GM12878 (cell line): ENCODE data around the gene RMI2. TPM values are rescaled to one million over a fixed set of nuclear protein-coding genes. Genes with fewer than 3 reads are reported as not detected.

Experiments
- ATAC-seq: fragments of 200-7000 bp; cut with Tn5 transposase; 3 replicates; pipeline ENCODE4 v1.9.1; 2020; ENCODE audit warnings: mild to moderate bottlenecking, moderate library complexity
- BruUV-seq: library from RNA; stranded (reverse); fragments of 400-500 nt; replicated peaks from 2 replicates; lab custom pipeline; 2021; lab: Mats Ljungman, UMichigan
- CTCF ChIA-PET: fragments of 300-600 bp; sonication (Branson Sonifier 250); formaldehyde crosslinking; extraction: SDS; loops from one replicate; lab custom pipeline; 2021; ENCODE audit warnings: inconsistent platforms; lab: Yijun Ruan, JAX
- POLR2A ChIA-PET: fragments of 350-600 bp; formaldehyde crosslinking; extraction: SDS; loops from one replicate; lab custom pipeline; 2021; ENCODE audit warnings: inconsistent platforms; lab: Charles Lee
- RAD21 ChIA-PET: fragments of 300-600 bp; sonication (Branson Sonifier 250); formaldehyde crosslinking; loops from one replicate; lab custom pipeline; 2023; ENCODE audit warnings: antibody characterized with exemption; ENCODE audit not compliant: unreplicated experiment; lab: Charles Lee
- SMC1A ChIA-PET: fragments of 300-600 bp; sonication (Branson Sonifier 250); formaldehyde crosslinking; loops from one replicate; lab custom pipeline; 2023; ENCODE audit not compliant: unreplicated experiment, uncharacterized antibody; lab: Charles Lee
- DNase-seq: peaks from one replicate; pipeline ENCODE4 v3.0.0-alpha.2; 2011; ENCODE audit warnings: low read depth, low spot score
- FAIRE-seq: peaks from 3 replicates; lab custom pipeline; 2011; peaks lifted over from hg19 to GRCh38; lab: Jason Lieb, UNC
- H2AFZ ChIP-seq: 2 replicates; pipeline ENCODE4 v1.6.0; 2011; ENCODE audit warnings: low read depth, low read length, control low read depth; ENCODE audit not compliant: control insufficient read depth
- H3K27ac ChIP-seq: 2 replicates; pipeline ENCODE4 v1.5.1; 2011; ENCODE audit warnings: control low read depth; ENCODE audit not compliant: control insufficient read depth, insufficient read depth
- H3K27me3 ChIP-seq, 2 experiments: replicated peaks in 1 of 2; 2 replicates each; pipeline versions ENCODE4 v1.6.0 to v1.6.1; 2011; ENCODE audit warnings: low read length in 1 of 2; ENCODE audit not compliant: control insufficient read depth in 2 of 2, insufficient read depth in 2 of 2
- H3K36me3 ChIP-seq, 2 experiments: 2 replicates each; pipeline ENCODE4 v1.5.1; 2011; ENCODE audit warnings: low read length in 1 of 2; ENCODE audit not compliant: control insufficient read depth in 2 of 2, insufficient read depth in 2 of 2
- H3K4me1 ChIP-seq: 2 replicates; pipeline ENCODE4 v1.6.1; 2011; ENCODE audit warnings: mild to moderate bottlenecking, low read length, moderate library complexity, mixed read lengths; ENCODE audit not compliant: control insufficient read depth, insufficient read depth
- H3K4me2 ChIP-seq: 2 replicates; pipeline ENCODE4 v1.6.0; 2011; ENCODE audit warnings: control low read depth; ENCODE audit not compliant: control insufficient read depth, insufficient read depth
- H3K4me3 ChIP-seq: fragments of 200-600 bp; sonication (generic); 2 replicates; pipeline ENCODE4 v1.5.1; 2016
- H3K79me2 ChIP-seq: 2 replicates; pipeline ENCODE4 v1.6.0; 2011; ENCODE audit warnings: low read length; ENCODE audit not compliant: control insufficient read depth, insufficient read depth
- H3K9ac ChIP-seq: 2 replicates; pipeline ENCODE4 v1.8.0; 2011; ENCODE audit warnings: low read length, control low read depth, mixed read lengths; ENCODE audit not compliant: control insufficient read depth, insufficient read depth
- H3K9me3 ChIP-seq: replicated peaks from 3 replicates; pipeline ENCODE4 v1.5.1; 2011; ENCODE audit warnings: mild to moderate bottlenecking, low read length; ENCODE audit not compliant: control insufficient read depth, insufficient read depth
- H4K20me1 ChIP-seq: 2 replicates; pipeline ENCODE4 v1.6.0; 2011; ENCODE audit not compliant: control insufficient read depth, insufficient read depth
- ATF7 ChIP-seq: fragments of 450-650 bp; IDR thresholded peaks from 2 replicates; pipeline ENCODE4 v1.6.1; 2016; ENCODE audit warnings: low read depth, mild to moderate bottlenecking
- BMI1 ChIP-seq: fragments of 450-650 bp; IDR thresholded peaks from 2 replicates; pipeline ENCODE4 v1.6.1; 2016; ENCODE audit warnings: mild to moderate bottlenecking, moderate library complexity, borderline replicate concordance
- EED ChIP-seq: sonication (generic); IDR thresholded peaks from 2 replicates; pipeline ENCODE4 v1.6.1; 2016; ENCODE audit warnings: antibody characterized with exemption, low read depth
- EP300 ChIP-seq, 2 experiments: fragments of 150-350 bp in 1 of 2; IDR thresholded peaks; 2 replicates each; pipeline ENCODE4 v1.6.1; 2011 to 2012; ENCODE audit warnings: low read depth in 2 of 2, low read length in 2 of 2, borderline replicate concordance in 1 of 2, improper control_type of control experiment in 1 of 2, inconsistent platforms in 1 of 2; ENCODE audit not compliant: control insufficient read depth in 1 of 2
- IKZF2 ChIP-seq, 2 experiments: fragments of 450-650 bp; IDR thresholded peaks; 2 replicates each; pipeline ENCODE4 v1.6.1; 2017; ENCODE audit warnings: mild to moderate bottlenecking in 2 of 2, moderate library complexity in 2 of 2
- MEF2B ChIP-seq: fragments of 450-650 bp; IDR thresholded peaks from 2 replicates; pipeline ENCODE4 v1.6.1; 2018; ENCODE audit warnings: mild to moderate bottlenecking, moderate library complexity; ENCODE audit not compliant: partially characterized antibody, poor library complexity, severe bottlenecking
- MYC ChIP-seq: IDR thresholded peaks from 2 replicates; pipeline ENCODE4 v1.6.1; 2011; ENCODE audit warnings: mild to moderate bottlenecking, low read length, moderate library complexity, inconsistent platforms; ENCODE audit not compliant: insufficient read depth, insufficient replicate concordance, insufficient read length, severe bottlenecking
- POLR2A ChIP-seq: IDR thresholded peaks from 2 replicates; pipeline ENCODE4 v1.6.1; 2011; ENCODE audit warnings: low read depth, mild to moderate bottlenecking, low read length
- POU2F2 ChIP-seq: IDR thresholded peaks from 3 replicates; pipeline ENCODE4 v1.6.1; 2011; ENCODE audit warnings: low read depth, mild to moderate bottlenecking, low read length, borderline replicate concordance
- RAD51 ChIP-seq: fragments of 450-650 bp; IDR thresholded peaks from 2 replicates; pipeline ENCODE4 v1.6.1; 2016; ENCODE audit warnings: moderate library complexity, mild to moderate bottlenecking, inconsistent platforms
- RELB ChIP-seq: fragments of 450-650 bp; IDR thresholded peaks from 2 replicates; pipeline ENCODE4 v1.6.1; 2017; ENCODE audit warnings: low read depth, mild to moderate bottlenecking, moderate library complexity
- SMARCA5 ChIP-seq: fragments of 450-650 bp; IDR thresholded peaks from 2 replicates; pipeline ENCODE4 v1.6.1; 2017; ENCODE audit warnings: mild to moderate bottlenecking
- WGBS: methylation state at CpG from one replicate; pipeline ENCODE4 v1.1.6; 2016; ENCODE audit warnings: low lambda C conversion rate; ENCODE audit not compliant: insufficient replicate concordance, insufficient coverage; ENCODE audit errors: missing lambda C conversion rate; 5-methylcytosine and 5-hydroxymethylcytosine counted together
- in situ Hi-C: fragments of 300-500 bp; cut with MboI; formaldehyde crosslinking; loops from 9 replicates; pipeline ENCODE4 v1.14.3; 2018; ENCODE audit warnings: mixed read lengths
- intact Hi-C: fragments of 100-400 bp; cut with micrococcal nuclease; formaldehyde crosslinking; loops from one replicate; pipeline ENCODE4 v1.14.2; 2022; ENCODE audit not compliant: unreplicated experiment
- polyA plus RNA-seq, 11 experiments: library from polyadenylated mRNA; depleted of rRNA in 4 of 11; unstranded in 6 of 11; stranded (reverse) in 5 of 11; fragments of >200 nt; fragmentation: Nextera tagmentation in 4 of 11; fragmentation: Illumina TruSeq in 1 of 11; extraction: Ambion mirVana in 4 of 11; extraction: Trizol in 1 of 11; gene quantifications; 1 replicate in 1 of 11; 2 replicates in 10 of 11; pipeline versions ENCODE4 v1.2.1 to v1.2.3, GENCODE V29; 2011 to 2016; ENCODE audit warnings: inconsistent platforms in 2 of 11, missing spikeins in 2 of 11, low read depth in 1 of 11
- total RNA-seq, 4 experiments: library from RNA; depleted of rRNA in 3 of 4; stranded (reverse); fragments of >200 nt in 3 of 4; fragmentation: Illumina TruSeq in 1 of 4; extraction: Trizol in 1 of 4; gene quantifications; 2 replicates each; pipeline versions ENCODE4 v1.2.1 to v1.2.3, GENCODE V29; 2013 to 2021
- TF ChIP-seq, protein P1 (sequence below): IDR thresholded peaks from 2 replicates; pipeline ENCODE4 v1.6.1; 2011; ENCODE audit warnings: borderline replicate concordance, low read depth, mild to moderate bottlenecking, moderate library complexity, mixed read lengths, low read length; ENCODE audit not compliant: insufficient read depth; ENCODE audit errors: extremely low read length
- TF ChIP-seq, protein P2 (sequence below): fragments of 450-650 bp; IDR thresholded peaks from 2 replicates; pipeline ENCODE4 v1.6.1; 2017; ENCODE audit warnings: mild to moderate bottlenecking, moderate library complexity

The RMI2 gene
- total and polyA plus RNA-seq, 10 of the 15 experiments (the other 5 are each of a cell fraction or from before 2014, with no cell fraction given) = 9.6 to 68.8 (median 32.1) TPM

DNA sequence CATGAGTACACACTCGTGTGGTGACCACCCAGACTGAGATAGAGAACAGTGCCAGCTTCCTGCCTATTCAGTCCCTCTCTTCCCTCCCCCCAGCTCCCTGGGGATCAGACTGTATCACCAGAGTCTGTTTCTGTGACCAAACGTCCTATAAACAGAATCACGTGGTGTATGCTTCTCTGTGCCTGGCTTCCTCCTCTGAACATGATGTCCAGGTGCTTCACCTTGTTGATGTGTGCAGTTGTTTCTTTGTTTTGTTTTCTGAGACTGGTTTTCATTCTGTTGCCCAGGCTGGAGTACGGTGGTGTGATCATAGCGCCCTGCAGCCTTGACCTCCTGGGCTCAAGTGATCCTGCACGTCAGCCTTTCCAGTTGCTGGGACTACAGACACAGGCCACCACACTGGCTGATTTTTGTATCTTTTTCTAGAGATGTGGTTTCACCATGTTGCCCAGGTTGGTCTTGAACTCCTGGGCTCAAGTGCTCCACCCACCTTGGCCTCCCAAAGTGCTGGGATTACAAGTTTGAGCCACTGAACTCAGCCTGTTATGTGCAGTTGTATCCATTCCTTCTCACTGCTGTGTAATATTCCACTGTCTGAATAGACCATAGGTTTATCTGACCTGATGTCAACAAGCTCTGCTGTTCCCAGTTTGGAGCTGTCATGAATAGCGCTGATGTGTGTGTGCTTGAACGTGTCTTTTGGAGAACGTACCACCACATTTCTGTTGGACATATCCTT lies 35.2 kb upstream of the RMI2 start:
- no peaks in the 10 kb centered on the region for H3K27me3 ChIP-seq
- peak overlapping the region; percentile 57 for H3K4me2 ChIP-seq
- peak overlapping the region; percentile 27; the same call in 1 of the 2 replicates for H3K4me3 ChIP-seq
- no peaks in the 10 kb centered on the region for H4K20me1 ChIP-seq
- peaks cover 67% of the 10 kb centered on the region for H3K4me1 ChIP-seq
- ATAC-seq (peak; percentile 49), DNase-seq (peak; percentile 77), FAIRE-seq (no peak)
- H3K79me2 ChIP-seq = no peaks in the 10 kb centered on the region
- no peaks in the 10 kb centered on the region for H3K36me3 ChIP-seq
- H2AFZ ChIP-seq = no peak overlapping the region; the same call in 1 of the 2 replicates
- CTCF ChIA-PET = interaction anchor here (1.0 to 6.9 kb wide), 10 partner anchors 12 to 346 kb away, joined by 3 to 70 read pairs (median 8); partner anchors contain the start of gene SOCS1
- H3K27ac ChIP-seq = peak overlapping the region; percentile 90
- POLR2A ChIA-PET = interaction anchor here (0.5 to 5.4 kb wide), 17 partner anchors 11 to 996 kb away, joined by 3 to 85 read pairs (median 5); partner anchors contain the start of gene SOCS1
- WGBS = 29% methylated on average over 9 of the region's 9 CpGs
- BruUV-seq = no TSS peak
- SMC1A ChIA-PET = interaction anchor here (0.6 to 7.4 kb wide), 19 partner anchors 11 to 368 kb away, joined by 3 to 194 read pairs (median 3); partner anchors contain the start of gene SOCS1
- RAD21 ChIA-PET = interaction anchor here (0.6 to 8.5 kb wide), 14 partner anchors 11 to 345 kb away, joined by 3 to 206 read pairs (median 6); partner anchors contain the start of gene SOCS1
- intact Hi-C loops (loop anchor here (2.0 to 5.0 kb wide), 3 partner anchors 53 to 345 kb away; partner anchors contain the start of gene SOCS1), in situ Hi-C loops (loop anchor here (5.0 to 10.0 kb wide), 2 partner anchors 343 to 1005 kb away; no protein-coding TSS in a partner anchor)
- H3K9ac ChIP-seq = peak overlapping the region; percentile 42; the same call in 1 of the 2 replicates
- H3K9me3 ChIP-seq = peaks cover 2% of the 10 kb centered on the region; the same call in 2 of the 3 replicates
- TF ChIP-seq POLR2A (no peak), RELB (peak; percentile 59; the same call in 1 of the 2 replicates), MEF2B (peak; percentile 98), MYC (no peak), EED (peak; percentile 35; the same call in 1 of the 2 replicates), SMARCA5 (0 out of 2 replicates have a peak, but pooled peaks have one; percentile 51), RAD51 (peak; percentile 94), BMI1 (no peak), ATF7 (peak; percentile 59), IKZF2 (IDR thresholded peaks at IDR 0.05) (peak; percentile 67 to 83), EP300 (IDR thresholded peaks at IDR 0.05; ENCODE audit: borderline replicate concordance in 1 of 2, control insufficient read depth in 1 of 2, low read depth in 2 of 2, low read length in 2 of 2) (peak; percentile 5 to 63; a peak in 1 of 4 replicates), POU2F2 (peak; percentile 15; the same call in 1 of the 3 replicates)
- TF ChIP-seq, protein P1, sequence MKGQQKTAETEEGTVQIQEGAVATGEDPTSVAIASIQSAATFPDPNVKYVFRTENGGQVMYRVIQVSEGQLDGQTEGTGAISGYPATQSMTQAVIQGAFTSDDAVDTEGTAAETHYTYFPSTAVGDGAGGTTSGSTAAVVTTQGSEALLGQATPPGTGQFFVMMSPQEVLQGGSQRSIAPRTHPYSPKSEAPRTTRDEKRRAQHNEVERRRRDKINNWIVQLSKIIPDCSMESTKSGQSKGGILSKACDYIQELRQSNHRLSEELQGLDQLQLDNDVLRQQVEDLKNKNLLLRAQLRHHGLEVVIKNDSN = peak; percentile 47
- TF ChIP-seq, protein P2, sequence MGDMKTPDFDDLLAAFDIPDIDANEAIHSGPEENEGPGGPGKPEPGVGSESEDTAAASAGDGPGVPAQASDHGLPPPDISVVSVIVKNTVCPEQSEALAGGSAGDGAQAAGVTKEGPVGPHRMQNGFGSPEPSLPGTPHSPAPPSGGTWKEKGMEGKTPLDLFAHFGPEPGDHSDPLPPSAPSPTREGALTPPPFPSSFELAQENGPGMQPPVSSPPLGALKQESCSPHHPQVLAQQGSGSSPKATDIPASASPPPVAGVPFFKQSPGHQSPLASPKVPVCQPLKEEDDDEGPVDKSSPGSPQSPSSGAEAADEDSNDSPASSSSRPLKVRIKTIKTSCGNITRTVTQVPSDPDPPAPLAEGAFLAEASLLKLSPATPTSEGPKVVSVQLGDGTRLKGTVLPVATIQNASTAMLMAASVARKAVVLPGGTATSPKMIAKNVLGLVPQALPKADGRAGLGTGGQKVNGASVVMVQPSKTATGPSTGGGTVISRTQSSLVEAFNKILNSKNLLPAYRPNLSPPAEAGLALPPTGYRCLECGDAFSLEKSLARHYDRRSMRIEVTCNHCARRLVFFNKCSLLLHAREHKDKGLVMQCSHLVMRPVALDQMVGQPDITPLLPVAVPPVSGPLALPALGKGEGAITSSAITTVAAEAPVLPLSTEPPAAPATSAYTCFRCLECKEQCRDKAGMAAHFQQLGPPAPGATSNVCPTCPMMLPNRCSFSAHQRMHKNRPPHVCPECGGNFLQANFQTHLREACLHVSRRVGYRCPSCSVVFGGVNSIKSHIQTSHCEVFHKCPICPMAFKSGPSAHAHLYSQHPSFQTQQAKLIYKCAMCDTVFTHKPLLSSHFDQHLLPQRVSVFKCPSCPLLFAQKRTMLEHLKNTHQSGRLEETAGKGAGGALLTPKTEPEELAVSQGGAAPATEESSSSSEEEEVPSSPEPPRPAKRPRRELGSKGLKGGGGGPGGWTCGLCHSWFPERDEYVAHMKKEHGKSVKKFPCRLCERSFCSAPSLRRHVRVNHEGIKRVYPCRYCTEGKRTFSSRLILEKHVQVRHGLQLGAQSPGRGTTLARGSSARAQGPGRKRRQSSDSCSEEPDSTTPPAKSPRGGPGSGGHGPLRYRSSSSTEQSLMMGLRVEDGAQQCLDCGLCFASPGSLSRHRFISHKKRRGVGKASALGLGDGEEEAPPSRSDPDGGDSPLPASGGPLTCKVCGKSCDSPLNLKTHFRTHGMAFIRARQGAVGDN = peak; percentile 95
